Endothelial cell of umbilical vein (primary cell): ENCODE measurements around the gene FAM200C. TPM values are rescaled to one million over a fixed set of nuclear protein-coding genes. Genes with fewer than 3 reads are reported as not detected.

ENCODE experiments used
- BruUV-seq: library from RNA; stranded (reverse); fragments of 400-500 nt; replicated peaks from 2 replicates; lab custom pipeline; 2021; lab: Mats Ljungman, UMichigan
- CTCF ChIA-PET: fragments of 300-600, 350-600 bp; sonication (Branson Sonifier 250); formaldehyde crosslinking; loops from one replicate; lab custom pipeline; 2021; ENCODE audit warnings: antibody characterized with exemption, inconsistent platforms; lab: Charles Lee
- POLR2A ChIA-PET: fragments of 300-600, 350-600 bp; sonication (Branson Sonifier 250); formaldehyde crosslinking; loops from one replicate; lab custom pipeline; 2021; ENCODE audit warnings: antibody characterized with exemption, inconsistent platforms; lab: Charles Lee
- DNase-seq: peaks from one replicate; pipeline ENCODE4 v3.0.0-alpha.2; 2011; ENCODE audit warnings: low read depth, low spot score
- FAIRE-seq: peaks from 2 replicates; lab custom pipeline; 2011; peaks lifted over from hg19 to GRCh38; lab: Jason Lieb, UNC
- H2AFZ ChIP-seq: 2 replicates; pipeline ENCODE4 v1.6.0; 2012; ENCODE audit warnings: low read depth, low read length, control low read depth, inconsistent platforms
- H3K27ac ChIP-seq: 2 replicates; pipeline ENCODE4 v1.5.1; 2011; ENCODE audit warnings: low read depth, mild to moderate bottlenecking, control low read depth, low read length, moderate library complexity; ENCODE audit not compliant: insufficient read depth
- H3K27me3 ChIP-seq, 2 experiments: 2 replicates each; pipeline versions ENCODE4 v1.6.0 to v1.6.1; 2011; ENCODE audit warnings: low read length in 2 of 2, mixed read lengths in 1 of 2; ENCODE audit not compliant: control insufficient read depth in 2 of 2, insufficient read depth in 2 of 2
- H3K36me3 ChIP-seq, 2 experiments: 2 replicates in 1 of 2; 3 replicates in 1 of 2; pipeline ENCODE4 v1.5.1; 2011; ENCODE audit warnings: low read length in 2 of 2, mild to moderate bottlenecking in 1 of 2, moderate library complexity in 1 of 2; ENCODE audit not compliant: control insufficient read depth in 2 of 2, insufficient read depth in 2 of 2; ENCODE audit errors: extremely low read depth in 1 of 2
- H3K4me1 ChIP-seq: 3 replicates; pipeline ENCODE4 v1.5.1; 2011; ENCODE audit warnings: mild to moderate bottlenecking, low read length; ENCODE audit not compliant: control insufficient read depth, insufficient read depth; ENCODE audit errors: extremely low read depth
- H3K4me2 ChIP-seq: 2 replicates; pipeline ENCODE4 v1.6.1; 2011; ENCODE audit warnings: low read length, control low read depth, mixed read lengths; ENCODE audit not compliant: insufficient read depth
- H3K4me3 ChIP-seq, 3 experiments: fragments of 200-600 bp in 1 of 3; sonication (generic), shearing (Covaris generic) in 1 of 3; replicated peaks in 1 of 3; 2 replicates each; pipeline ENCODE4 v1.5.1; 2011 to 2016; ENCODE audit warnings: control low read depth in 3 of 3, low read length in 3 of 3, mild to moderate bottlenecking in 2 of 3, inconsistent platforms in 1 of 3, low read depth in 1 of 3, moderate library complexity in 1 of 3; ENCODE audit not compliant: insufficient read depth in 1 of 3
- H3K79me2 ChIP-seq: 2 replicates; pipeline ENCODE4 v1.6.0; 2012; ENCODE audit warnings: low read length, inconsistent platforms; ENCODE audit not compliant: control insufficient read depth, insufficient read depth
- H3K9ac ChIP-seq: replicated peaks from 2 replicates; pipeline ENCODE3; 2011; ENCODE audit warnings: low read length, control low read depth; ENCODE audit not compliant: insufficient read depth; ENCODE audit errors: extremely low read depth
- H3K9me1 ChIP-seq: replicated peaks from 3 replicates; pipeline ENCODE4 v1.6.0; 2011; ENCODE audit warnings: mild to moderate bottlenecking, low read length; ENCODE audit not compliant: control insufficient read depth, insufficient read depth; ENCODE audit errors: extremely low read depth
- H3K9me3 ChIP-seq: replicated peaks from 2 replicates; pipeline ENCODE4 v1.5.1; 2012; ENCODE audit warnings: low read length, inconsistent platforms; ENCODE audit not compliant: control insufficient read depth, insufficient read depth
- H4K20me1 ChIP-seq: replicated peaks from 2 replicates; pipeline ENCODE3; 2011; ENCODE audit warnings: mild to moderate bottlenecking, low read length; ENCODE audit not compliant: control insufficient read depth, insufficient read depth; ENCODE audit errors: extremely low read depth
- CTCF ChIP-seq, 2 donors: IDR thresholded peaks; 1 replicate in 1 of 2; 2 replicates in 1 of 2; pipeline ENCODE4 v1.5.1; 2011; ENCODE audit warnings: low read length in 2 of 2, mild to moderate bottlenecking in 2 of 2, moderate library complexity in 2 of 2, control low read depth in 1 of 2, inconsistent platforms in 1 of 2, low read depth in 1 of 2; ENCODE audit not compliant: insufficient read depth in 1 of 2; ENCODE audit errors: extremely low read depth in 1 of 2
- EZH2 ChIP-seq: IDR thresholded peaks from 2 replicates; pipeline ENCODE4 v1.6.1; 2012; ENCODE audit warnings: borderline replicate concordance, low read depth, mild to moderate bottlenecking, moderate library complexity, low read length, inconsistent platforms; ENCODE audit not compliant: severe bottlenecking
- FOS ChIP-seq: IDR thresholded peaks from 2 replicates; pipeline ENCODE4 v1.6.1; 2011; ENCODE audit warnings: mild to moderate bottlenecking, low read length, moderate library complexity, borderline replicate concordance; ENCODE audit not compliant: insufficient read depth
- GATA2 ChIP-seq: IDR thresholded peaks from 2 replicates; pipeline ENCODE4 v1.7.0; 2011; ENCODE audit warnings: low read depth, mild to moderate bottlenecking, moderate library complexity, mixed read lengths, low read length; ENCODE audit not compliant: insufficient read length, insufficient read depth
- JUN ChIP-seq: IDR thresholded peaks from 2 replicates; pipeline ENCODE4 v1.6.1; 2011; ENCODE audit warnings: borderline replicate concordance, low read depth; ENCODE audit not compliant: insufficient read length, insufficient read depth
- MAX ChIP-seq: IDR thresholded peaks from 2 replicates; pipeline ENCODE4 v1.6.1; 2011; ENCODE audit not compliant: insufficient read depth, insufficient read length
- MYC ChIP-seq: IDR thresholded peaks from one replicate; pipeline ENCODE4 v1.6.1; 2011; ENCODE audit warnings: mild to moderate bottlenecking, low read depth, low read length
- POLR2A ChIP-seq: IDR thresholded peaks from 2 replicates; pipeline ENCODE4 v1.6.1; 2012; ENCODE audit warnings: low read depth, mild to moderate bottlenecking, control low read depth, low read length
- POLR2AphosphoS5 ChIP-seq: IDR thresholded peaks from 2 replicates; pipeline ENCODE4 v1.6.1; 2012; ENCODE audit warnings: low read depth, mild to moderate bottlenecking, control low read depth, low read length, moderate library complexity; ENCODE audit not compliant: insufficient read depth
- dilution Hi-C: fragments of 300-500 bp; cut with MboI; formaldehyde crosslinking; loops from one replicate; pipeline ENCODE4 v1.15.0; 2019; ENCODE audit warnings: low sequenced_read_pairs; ENCODE audit not compliant: extremely low pct_ligation_motif_present
- intact Hi-C: fragments of 100-400 bp; cut with micrococcal nuclease; formaldehyde crosslinking; loops from one replicate; pipeline ENCODE4 v1.10.0; 2022
- polyA plus RNA-seq, 4 experiments: library from polyadenylated mRNA; depleted of rRNA in 3 of 4; stranded (reverse) in 3 of 4; unstranded in 1 of 4; fragments of >200 nt; gene quantifications; 2 replicates each; pipeline versions ENCODE4 v1.2.1 to v1.2.3, GENCODE V29; 2011 to 2012; ENCODE audit warnings: missing spikeins in 1 of 4
- total RNA-seq: library from RNA; stranded (reverse); gene quantifications from 2 replicates; pipeline ENCODE4 v1.2.3, GENCODE V29; 2021

FAM200C gene
- total and polyA plus RNA-seq, 2 donors (not counting 3 experiments of a cell fraction or from before 2014, with no cell fraction given) = 0.76 to 2.7 TPM

GRCh38 chr5:160354666-160355065 is 45.2 kb downstream of the FAM200C start:
- Histone ChIP-seq H3K27me3 (peaks cover 0 to 7% of the 10 kb centered on the region in 2 experiments), H3K79me2 (no peaks in the 10 kb centered on the region), H3K9ac (no peak overlapping the region), H3K4me2 (no peak overlapping the region), H3K4me1 (no peaks in the 10 kb centered on the region), H3K4me3 (no peak overlapping the region), H3K27ac (no peak overlapping the region), H3K9me1 (no peaks in the 10 kb centered on the region), H2AFZ (no peak overlapping the region), H3K9me3 (no peaks in the 10 kb centered on the region), H4K20me1 (no peaks in the 10 kb centered on the region), H3K36me3 (no peaks in the 10 kb centered on the region)
- intact Hi-C loops = no loop called here
- FAIRE-seq (no peak), DNase-seq (no peak)
- POLR2A ChIA-PET = no interaction called here
- TF ChIP-seq MYC = no peak
- no peak for TF ChIP-seq GATA2
- TF ChIP-seq MAX = no peak
- no peak for TF ChIP-seq FOS
- no peak for TF ChIP-seq POLR2A
- no peak for TF ChIP-seq POLR2AphosphoS5
- TF ChIP-seq EZH2 = no peak
- no peak for TF ChIP-seq CTCF (IDR thresholded peaks at IDR 0.05; ENCODE audit: extremely low read depth in 1 of 2, insufficient read depth in 1 of 2, low read depth in 1 of 2, low read length in 2 of 2)
- TF ChIP-seq JUN = no peak
- dilution Hi-C loops = no loop called here
- CTCF ChIA-PET = interaction anchor here (0.6 kb wide), 1 partner anchor 274 kb away, joined by 3 read pairs; no protein-coding TSS in a partner anchor
- BruUV-seq = no TSS peak
